ENCODE results near the gene NACC1. TPM values are rescaled to one million over a fixed set of nuclear protein-coding genes. Genes with fewer than 3 reads are reported as not detected.

NACC1 gene
- total and polyA plus RNA-seq, 2 of the 13 experiments (the other 11 are each of a cell fraction or from before 2014, with no cell fraction given): 31.8 to 42.3 TPM

DNA sequence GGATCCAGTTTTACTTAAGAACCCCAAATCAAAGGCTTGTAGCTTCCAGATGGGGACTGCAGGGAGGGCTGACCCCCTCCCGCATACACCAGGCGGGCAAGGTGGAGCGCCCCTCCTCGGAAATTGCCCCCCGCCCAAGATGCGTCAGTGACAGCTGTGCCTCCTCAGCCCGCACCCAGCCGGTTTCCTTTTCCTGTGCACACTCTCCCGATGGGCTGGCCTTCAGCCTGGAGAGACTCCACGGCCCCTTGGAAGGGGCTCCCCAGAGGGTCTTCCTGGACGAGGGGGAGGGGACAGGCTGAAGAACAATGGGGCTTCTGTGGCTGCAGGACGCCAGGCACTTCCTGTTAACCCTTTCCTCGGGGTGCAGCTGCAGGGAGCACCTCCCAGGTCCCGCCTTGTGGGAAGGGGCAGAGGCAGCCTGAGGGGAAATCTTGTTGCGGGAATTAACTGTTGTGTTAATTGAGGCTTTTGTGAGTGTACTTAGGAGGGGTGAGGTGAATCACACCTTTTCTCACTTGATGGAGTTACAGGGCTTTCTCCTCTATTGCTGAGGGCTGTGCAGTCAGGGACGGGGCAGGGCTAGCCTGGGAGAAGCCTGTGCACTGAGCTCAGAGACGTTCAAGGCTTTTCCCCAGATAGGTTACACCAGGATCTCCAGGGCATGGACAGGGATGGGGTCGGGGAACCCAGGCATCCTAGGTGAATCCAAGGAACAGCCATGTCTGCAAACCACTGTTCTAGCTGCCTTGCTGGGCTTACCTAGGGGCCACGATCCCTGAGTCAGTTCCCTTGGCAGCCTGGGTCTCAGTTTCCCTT is 46.5 kb downstream of the NACC1 start (continued):
- TF ChIP-seq, protein P1, sequence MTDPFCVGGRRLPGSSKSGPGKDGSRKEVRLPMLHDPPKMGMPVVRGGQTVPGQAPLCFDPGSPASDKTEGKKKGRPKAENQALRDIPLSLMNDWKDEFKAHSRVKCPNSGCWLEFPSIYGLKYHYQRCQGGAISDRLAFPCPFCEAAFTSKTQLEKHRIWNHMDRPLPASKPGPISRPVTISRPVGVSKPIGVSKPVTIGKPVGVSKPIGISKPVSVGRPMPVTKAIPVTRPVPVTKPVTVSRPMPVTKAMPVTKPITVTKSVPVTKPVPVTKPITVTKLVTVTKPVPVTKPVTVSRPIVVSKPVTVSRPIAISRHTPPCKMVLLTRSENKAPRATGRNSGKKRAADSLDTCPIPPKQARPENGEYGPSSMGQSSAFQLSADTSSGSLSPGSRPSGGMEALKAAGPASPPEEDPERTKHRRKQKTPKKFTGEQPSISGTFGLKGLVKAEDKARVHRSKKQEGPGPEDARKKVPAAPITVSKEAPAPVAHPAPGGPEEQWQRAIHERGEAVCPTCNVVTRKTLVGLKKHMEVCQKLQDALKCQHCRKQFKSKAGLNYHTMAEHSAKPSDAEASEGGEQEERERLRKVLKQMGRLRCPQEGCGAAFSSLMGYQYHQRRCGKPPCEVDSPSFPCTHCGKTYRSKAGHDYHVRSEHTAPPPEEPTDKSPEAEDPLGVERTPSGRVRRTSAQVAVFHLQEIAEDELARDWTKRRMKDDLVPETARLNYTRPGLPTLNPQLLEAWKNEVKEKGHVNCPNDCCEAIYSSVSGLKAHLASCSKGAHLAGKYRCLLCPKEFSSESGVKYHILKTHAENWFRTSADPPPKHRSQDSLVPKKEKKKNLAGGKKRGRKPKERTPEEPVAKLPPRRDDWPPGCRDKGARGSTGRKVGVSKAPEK (CRISPR knock-in tag; IDR thresholded peaks at IDR 0.05; ENCODE audit: borderline replicate concordance): no peak
- TF ChIP-seq MAFG (CRISPR knock-in tag; IDR thresholded peaks at IDR 0.05): no peak
- peak; percentile 73 for TF ChIP-seq TBX2 (CRISPR knock-in tag; IDR thresholded peaks at IDR 0.05; ENCODE audit: borderline replicate concordance)
- TF ChIP-seq ZBTB7B (CRISPR knock-in tag; IDR thresholded peaks at IDR 0.05): peak; percentile 100
- no peak for TF ChIP-seq ZNF567 (CRISPR knock-in tag; IDR thresholded peaks at IDR 0.05; ENCODE audit: borderline replicate concordance)
- no peak for TF ChIP-seq EZH2 (conservative IDR thresholded peaks at IDR 0.05; ENCODE audit: low read depth, low read length)
- peak; percentile 78 for TF ChIP-seq TARDBP (CRISPR knock-in tag; IDR thresholded peaks at IDR 0.05)
- no peak for TF ChIP-seq ZMYM2 (CRISPR knock-in tag; IDR thresholded peaks at IDR 0.05)
- no peak for TF ChIP-seq TBP (CRISPR knock-in tag; IDR thresholded peaks at IDR 0.05)
- TF ChIP-seq, protein P2, sequence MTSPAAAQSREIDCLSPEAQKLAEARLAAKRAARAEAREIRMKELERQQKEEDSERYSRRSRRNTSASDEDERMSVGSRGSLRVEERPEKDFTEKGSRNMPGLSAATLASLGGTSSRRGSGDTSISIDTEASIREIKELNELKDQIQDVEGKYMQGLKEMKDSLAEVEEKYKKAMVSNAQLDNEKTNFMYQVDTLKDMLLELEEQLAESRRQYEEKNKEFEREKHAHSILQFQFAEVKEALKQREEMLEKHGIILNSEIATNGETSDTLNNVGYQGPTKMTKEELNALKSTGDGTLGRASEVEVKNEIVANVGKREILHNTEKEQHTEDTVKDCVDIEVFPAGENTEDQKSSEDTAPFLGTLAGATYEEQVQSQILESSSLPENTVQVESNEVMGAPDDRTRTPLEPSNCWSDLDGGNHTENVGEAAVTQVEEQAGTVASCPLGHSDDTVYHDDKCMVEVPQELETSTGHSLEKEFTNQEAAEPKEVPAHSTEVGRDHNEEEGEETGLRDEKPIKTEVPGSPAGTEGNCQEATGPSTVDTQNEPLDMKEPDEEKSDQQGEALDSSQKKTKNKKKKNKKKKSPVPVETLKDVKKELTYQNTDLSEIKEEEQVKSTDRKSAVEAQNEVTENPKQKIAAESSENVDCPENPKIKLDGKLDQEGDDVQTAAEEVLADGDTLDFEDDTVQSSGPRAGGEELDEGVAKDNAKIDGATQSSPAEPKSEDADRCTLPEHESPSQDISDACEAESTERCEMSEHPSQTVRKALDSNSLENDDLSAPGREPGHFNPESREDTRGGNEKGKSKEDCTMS (CRISPR knock-in tag; conservative IDR thresholded peaks at IDR 0.05): no peak
- TF ChIP-seq, protein P3, sequence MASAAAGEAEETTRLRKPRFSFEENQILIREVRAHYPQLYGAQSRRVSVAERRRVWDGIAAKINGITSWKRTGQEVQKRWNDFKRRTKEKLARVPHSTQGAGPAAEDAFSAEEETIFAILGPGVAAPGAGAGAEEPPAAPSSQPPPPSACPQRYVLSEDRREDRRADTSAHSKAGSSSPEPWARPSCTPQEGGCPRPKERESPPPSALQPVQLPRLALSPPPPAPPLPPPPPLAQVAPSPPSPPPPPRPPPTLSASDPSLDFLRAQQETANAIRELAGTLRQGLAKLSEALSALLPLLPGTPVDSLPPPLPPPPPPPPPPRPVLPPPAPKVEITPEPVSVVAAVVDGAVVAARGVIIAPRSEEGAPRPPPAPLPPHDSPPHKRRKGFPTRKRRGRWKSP (CRISPR knock-in tag; IDR thresholded peaks at IDR 0.05): no peak
- no peak; the same call in 1 of the 2 replicates for TF ChIP-seq ARHGAP35 (CRISPR knock-in tag; IDR thresholded peaks at IDR 0.05; ENCODE audit: borderline replicate concordance)
- no peak; the same call in 1 of the 2 replicates for TF ChIP-seq KDM2A (CRISPR knock-in tag; IDR thresholded peaks at IDR 0.05; ENCODE audit: borderline replicate concordance, low read depth)
- TF ChIP-seq, protein P4, sequence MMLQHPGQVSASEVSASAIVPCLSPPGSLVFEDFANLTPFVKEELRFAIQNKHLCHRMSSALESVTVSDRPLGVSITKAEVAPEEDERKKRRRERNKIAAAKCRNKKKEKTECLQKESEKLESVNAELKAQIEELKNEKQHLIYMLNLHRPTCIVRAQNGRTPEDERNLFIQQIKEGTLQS (CRISPR knock-in tag; IDR thresholded peaks at IDR 0.05): 0 out of 2 replicates have a peak, but pooled peaks have one; percentile 19
- 0 out of 2 replicates have a peak, but pooled peaks have one; percentile 36 for TF ChIP-seq ZNF766 (CRISPR knock-in tag; IDR thresholded peaks at IDR 0.05; ENCODE audit: borderline replicate concordance)
- TF ChIP-seq ZNF329 (CRISPR knock-in tag; IDR thresholded peaks at IDR 0.05; ENCODE audit: low read depth): 0 out of 2 replicates have a peak, but pooled peaks have one; percentile 6
- TF ChIP-seq ZSCAN22 (CRISPR knock-in tag; IDR thresholded peaks at IDR 0.05): no peak
- 0 out of 2 replicates have a peak, but pooled peaks have one; percentile 17 for TF ChIP-seq BORCS8-MEF2B (CRISPR knock-in tag; IDR thresholded peaks at IDR 0.05)
- TF ChIP-seq ZNF235 (CRISPR knock-in tag; IDR thresholded peaks at IDR 0.05; ENCODE audit: borderline replicate concordance): no peak
- peak; percentile 89; the same call in 1 of the 2 replicates for TF ChIP-seq PCBP1 (IDR thresholded peaks at IDR 0.05; ENCODE audit: borderline replicate concordance, low read depth, low read length)
- no peak for TF ChIP-seq ZBTB20 (CRISPR knock-in tag; IDR thresholded peaks at IDR 0.05; ENCODE audit: borderline replicate concordance, low read depth)
- peak; percentile 93 for TF ChIP-seq ELF4 (CRISPR knock-in tag; IDR thresholded peaks at IDR 0.05; ENCODE audit: borderline replicate concordance)

Measured in HepG2 (cell line).